Mucosa of stomach (tissue), 1 donor: ENCODE results near the gene B3GALT2.
"Not testable (repeated sequence)": the region's sequence is repeated elsewhere in the genome, so short reads cannot be mapped to it uniquely, and the experiment has no call there.

Experiments used
- H3K27me3 ChIP-seq: one replicate; pipeline ENCODE4 v1.7.0; 2013; ENCODE audit warnings: mild to moderate bottlenecking, low read length; ENCODE audit not compliant: control insufficient read depth, insufficient read depth
- H3K36me3 ChIP-seq: one replicate; pipeline ENCODE4 v1.7.0; 2013; ENCODE audit warnings: low read length; ENCODE audit not compliant: control insufficient read depth, insufficient read depth
- H3K4me1 ChIP-seq: one replicate; pipeline ENCODE4 v1.7.0; 2013; ENCODE audit warnings: mild to moderate bottlenecking, low read length; ENCODE audit not compliant: control insufficient read depth, insufficient read depth
- H3K4me3 ChIP-seq: one replicate; pipeline ENCODE4 v1.7.0; 2013; ENCODE audit warnings: low read length
- H3K9ac ChIP-seq: one replicate; pipeline ENCODE4 v1.7.0; 2013; ENCODE audit warnings: mild to moderate bottlenecking, low read length, moderate library complexity
- H3K9me3 ChIP-seq: one replicate; pipeline ENCODE4 v1.7.0; 2013; ENCODE audit warnings: mild to moderate bottlenecking, low read length, moderate library complexity; ENCODE audit not compliant: control insufficient read depth
- donor health status: Pancreatic carcinoma.

Gene B3GALT2

GRCh38 chr1:193201021-193201420, 14.6 kb upstream of the B3GALT2 start:
- peaks cover 3% of the 10 kb centered on the region for H3K4me1 ChIP-seq
- H3K36me3 ChIP-seq = no peaks in the 10 kb centered on the region
- H3K9ac ChIP-seq = no peak overlapping the region
- no peak overlapping the region for H3K4me3 ChIP-seq
- H3K9me3 ChIP-seq = no peaks in the 10 kb centered on the region
- H3K27me3 ChIP-seq = no peaks in the 10 kb centered on the region

GRCh38 chr1:193199940-193200339, 13.5 kb upstream of the B3GALT2 start:
- H3K4me1 ChIP-seq = peaks cover 3% of the 10 kb centered on the region
- H3K27me3 ChIP-seq = no peaks in the 10 kb centered on the region
- H3K4me3 ChIP-seq = no peak overlapping the region
- no peak overlapping the region for H3K9ac ChIP-seq
- H3K9me3 ChIP-seq = no peaks in the 10 kb centered on the region
- no peaks in the 10 kb centered on the region for H3K36me3 ChIP-seq

- no peak overlapping the region for H3K9ac ChIP-seq
- no peaks in the 10 kb centered on the region for H3K27me3 ChIP-seq
- H3K9me3 ChIP-seq = no peaks in the 10 kb centered on the region
- no peaks in the 10 kb centered on the region for H3K36me3 ChIP-seq
- no peak overlapping the region for H3K4me3 ChIP-seq
- peaks cover under 1% of the 10 kb centered on the region for H3K4me1 ChIP-seq
These were observed 6.2 kb upstream of the B3GALT2 start for GRCh38 chr1:193192586-193192985.

GRCh38 chr1:193190096-193190744, 3.8 kb upstream of the B3GALT2 start:
- Histone ChIP-seq H3K4me3 (no peak overlapping the region), H3K4me1 (peaks cover 9% of the 10 kb centered on the region), H3K9me3 (no peaks in the 10 kb centered on the region), H3K36me3 (no peaks in the 10 kb centered on the region), H3K9ac (no peak overlapping the region), H3K27me3 (no peaks in the 10 kb centered on the region)

GRCh38 chr1:193189442-193190095, 3.2 kb upstream of the B3GALT2 start:
- H3K9ac ChIP-seq = no peak overlapping the region
- no peaks in the 10 kb centered on the region for H3K36me3 ChIP-seq
- no peaks in the 10 kb centered on the region for H3K9me3 ChIP-seq
- H3K27me3 ChIP-seq = no peaks in the 10 kb centered on the region
- H3K4me3 ChIP-seq = no peak overlapping the region
- peaks cover 9% of the 10 kb centered on the region for H3K4me1 ChIP-seq

GRCh38 chr1:193188915-193189314, 2.5 kb upstream of the B3GALT2 start:
- H3K4me3 ChIP-seq, H3K27me3 ChIP-seq, H3K36me3 ChIP-seq, H3K9ac ChIP-seq, H3K9me3 ChIP-seq, H3K4me1 ChIP-seq: not testable (repeated sequence)

- no peaks in the 10 kb centered on the region for H3K9me3 ChIP-seq
- H3K4me3 ChIP-seq = no peak overlapping the region
- H3K4me1 ChIP-seq = peaks cover 9% of the 10 kb centered on the region
- H3K27me3 ChIP-seq = no peaks in the 10 kb centered on the region
- no peak overlapping the region for H3K9ac ChIP-seq
- H3K36me3 ChIP-seq = no peaks in the 10 kb centered on the region
These were observed 701 bp upstream of the B3GALT2 start for GRCh38 chr1:193187114-193187513.

- Histone ChIP-seq H3K9ac (no peak overlapping the region), H3K27me3 (no peaks in the 10 kb centered on the region), H3K4me3 (no peak overlapping the region), H3K36me3 (no peaks in the 10 kb centered on the region), H3K9me3 (no peaks in the 10 kb centered on the region), H3K4me1 (peaks cover 9% of the 10 kb centered on the region)
These were observed 1.2 kb downstream of the B3GALT2 start for GRCh38 chr1:193185211-193185610.

- H3K36me3 ChIP-seq = no peaks in the 10 kb centered on the region
- no peaks in the 10 kb centered on the region for H3K27me3 ChIP-seq
- H3K4me1 ChIP-seq = peaks cover 9% of the 10 kb centered on the region
- H3K4me3 ChIP-seq = no peak overlapping the region
- H3K9me3 ChIP-seq = no peaks in the 10 kb centered on the region
- no peak overlapping the region for H3K9ac ChIP-seq
These were observed 1.6 kb downstream of the B3GALT2 start for GRCh38 chr1:193184776-193185175.

GRCh38 chr1:193183019-193183627, 3.3 kb downstream of the B3GALT2 start:
- Histone ChIP-seq H3K9ac (no peak overlapping the region), H3K36me3 (no peaks in the 10 kb centered on the region), H3K4me1 (peaks cover 9% of the 10 kb centered on the region), H3K9me3 (no peaks in the 10 kb centered on the region), H3K27me3 (no peaks in the 10 kb centered on the region), H3K4me3 (no peak overlapping the region)

- H3K4me1 ChIP-seq = peaks cover 5% of the 10 kb centered on the region
- no peaks in the 10 kb centered on the region for H3K9me3 ChIP-seq
- no peak overlapping the region for H3K4me3 ChIP-seq
- no peaks in the 10 kb centered on the region for H3K36me3 ChIP-seq
- H3K27me3 ChIP-seq = no peaks in the 10 kb centered on the region
- no peak overlapping the region for H3K9ac ChIP-seq
These were observed 4.4 kb downstream of the B3GALT2 start for GRCh38 chr1:193181985-193182384.

- Histone ChIP-seq H3K27me3 (no peaks in the 10 kb centered on the region), H3K36me3 (no peaks in the 10 kb centered on the region), H3K9me3 (no peaks in the 10 kb centered on the region), H3K4me3 (no peak overlapping the region), H3K9ac (no peak overlapping the region), H3K4me1 (peaks cover 5% of the 10 kb centered on the region)
These were observed 4.9 kb downstream of the B3GALT2 start for GRCh38 chr1:193181536-193181935.
